Stimulated activated CD8-positive, alpha-beta memory T cell treated with anti-CD3 and anti-CD28 coated beads, Interleukin-12 subunit alpha, Interleukin-12 subunit beta, amount 100 ng/mL, for 24 hours (primary cell): ENCODE measurements around the gene KLHDC3.

Experiments
- DNase-seq: peaks from one replicate; pipeline ENCODE4 v3.0.0-alpha.2; 2020; ENCODE audit errors: extremely low read depth

Gene KLHDC3

GRCh38 chr6:43055966-43056365, 41.9 kb downstream of the KLHDC3 start:
- DNase-seq, result no peak

GRCh38 chr6:43058531-43058930, 44.5 kb downstream of the KLHDC3 start:
- no peak for DNase-seq

DNA sequence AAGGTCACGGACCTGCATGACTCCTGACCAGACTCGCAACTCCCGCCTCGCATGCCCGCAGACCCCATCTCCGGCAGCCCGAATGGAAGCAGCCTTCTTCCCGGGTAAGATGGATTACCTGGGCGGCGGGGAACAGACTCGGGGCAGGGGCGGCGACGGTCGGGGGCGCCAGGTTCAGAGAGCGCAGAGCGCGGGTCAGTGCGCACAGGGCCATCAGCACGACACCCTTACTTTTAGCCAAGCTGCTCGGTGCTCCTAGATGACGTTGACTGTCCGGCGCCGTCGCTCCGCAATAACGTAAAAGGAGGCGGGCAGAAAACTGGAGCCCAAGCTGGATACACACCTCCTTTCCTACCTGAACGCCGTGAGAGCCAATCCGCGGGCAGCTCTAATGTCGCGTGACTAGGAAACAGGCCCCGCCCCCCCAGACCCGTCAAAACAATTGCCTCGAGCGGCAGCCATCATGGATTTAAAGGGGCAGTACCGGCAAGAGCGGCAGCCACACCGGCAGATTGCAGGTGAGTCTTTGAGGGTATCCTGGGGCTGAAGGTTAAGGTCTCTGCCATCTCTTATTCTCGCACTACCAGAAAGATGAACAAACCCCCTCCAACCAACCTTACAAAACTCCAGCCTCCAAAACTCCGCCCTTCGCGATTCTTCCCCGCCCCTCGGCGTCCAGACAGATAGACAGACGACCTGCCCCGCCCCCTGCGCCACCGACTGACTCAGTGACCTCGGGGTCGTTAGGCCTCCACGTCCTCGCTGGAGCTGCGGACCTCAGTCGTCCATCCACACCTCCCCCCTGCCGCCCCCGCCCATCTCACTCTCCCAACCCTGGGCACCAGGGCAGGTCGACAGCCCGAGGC, 45.4 kb downstream of the KLHDC3 start, which contains the start of the genes KLC4 and MRPL2:
Gene KLC4, plus strand, starts transcription at position 464 of the 866 bp plus-strand sequence. CDS start 1,705 bp downstream, outside the sequence.
Gene MRPL2, minus strand, starts transcription at position 267 of the 866 bp plus-strand sequence. Its CDS starts 53 bp downstream, at position 214.
- peak; percentile 89 for DNase-seq

DNA sequence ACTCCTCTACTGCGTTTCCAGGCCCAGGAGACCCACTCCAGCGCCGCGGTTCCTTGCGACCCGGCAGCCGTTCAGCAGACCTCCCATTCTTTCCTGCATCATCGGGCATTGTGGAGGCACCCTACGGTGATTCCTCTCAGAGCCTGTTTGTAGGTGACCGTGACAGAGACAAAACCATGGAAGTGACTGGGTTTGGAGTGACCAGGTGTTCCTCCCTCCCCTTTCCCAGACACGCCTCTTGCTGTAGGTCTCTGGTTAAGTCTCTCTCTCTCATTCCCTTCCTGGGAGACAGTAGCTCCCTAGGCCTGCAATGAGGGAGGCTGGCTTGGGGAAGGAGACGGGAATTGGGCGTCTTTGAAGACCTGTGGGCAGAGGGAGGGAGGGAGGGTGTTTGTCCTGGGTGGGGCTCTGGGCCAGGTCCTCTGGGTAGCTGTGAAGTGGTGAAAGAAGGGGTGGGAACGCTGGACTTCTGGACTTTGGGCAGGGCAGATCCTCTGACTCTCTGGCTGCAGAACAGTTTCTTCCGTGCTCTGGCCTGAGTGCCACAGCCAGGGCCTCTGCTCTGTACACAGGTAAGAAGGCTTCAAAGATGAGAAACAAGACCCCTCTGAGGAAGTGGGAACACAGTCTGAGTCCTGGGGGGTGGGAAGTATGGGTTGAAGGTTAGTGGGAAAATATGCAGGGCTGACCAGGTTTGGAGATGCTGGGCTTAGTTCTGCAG, 46.1 kb downstream of the KLHDC3 start:
- DNase-seq, result no peak

DNA sequence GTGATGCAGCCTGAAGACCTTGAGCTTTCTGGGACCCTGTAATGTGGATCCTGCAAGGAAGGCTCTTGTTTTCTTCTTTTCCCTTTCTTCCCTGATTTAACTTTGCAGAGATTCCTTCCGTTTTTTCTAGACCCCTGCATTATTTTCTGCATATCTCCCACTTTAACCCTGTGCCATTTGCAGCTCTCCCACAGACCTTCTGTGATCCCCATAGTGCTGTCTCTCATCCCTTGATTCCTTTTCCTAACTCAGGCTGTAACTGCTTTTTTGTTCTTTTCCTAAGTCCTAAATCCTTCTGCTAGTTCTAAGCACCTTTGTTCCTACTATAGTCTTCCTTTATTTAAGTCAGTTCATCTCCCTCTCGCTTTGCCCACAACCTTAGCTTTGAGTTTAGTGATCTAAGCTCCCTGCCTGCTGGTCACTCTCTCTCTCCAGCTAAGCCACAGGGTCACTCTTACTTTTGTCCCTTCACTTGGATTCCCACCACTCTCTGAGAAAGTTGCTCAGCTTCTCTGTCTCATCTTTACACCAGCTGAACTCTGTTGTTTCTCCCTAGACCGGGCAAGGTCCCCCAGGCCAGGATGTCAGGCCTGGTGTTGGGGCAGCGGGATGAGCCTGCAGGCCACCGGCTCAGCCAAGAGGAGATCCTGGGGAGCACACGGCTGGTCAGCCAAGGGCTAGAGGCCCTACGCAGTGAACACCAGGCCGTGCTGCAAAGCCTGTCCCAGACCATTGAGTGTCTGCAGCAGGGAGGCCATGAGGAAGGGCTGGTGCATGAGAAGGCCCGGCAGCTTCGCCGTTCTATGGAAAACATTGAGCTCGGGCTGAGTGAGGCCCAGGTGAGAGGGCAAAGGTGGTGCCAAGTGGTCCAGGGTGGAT, 46.9 kb downstream of the KLHDC3 start:
- no peak for DNase-seq

DNA sequence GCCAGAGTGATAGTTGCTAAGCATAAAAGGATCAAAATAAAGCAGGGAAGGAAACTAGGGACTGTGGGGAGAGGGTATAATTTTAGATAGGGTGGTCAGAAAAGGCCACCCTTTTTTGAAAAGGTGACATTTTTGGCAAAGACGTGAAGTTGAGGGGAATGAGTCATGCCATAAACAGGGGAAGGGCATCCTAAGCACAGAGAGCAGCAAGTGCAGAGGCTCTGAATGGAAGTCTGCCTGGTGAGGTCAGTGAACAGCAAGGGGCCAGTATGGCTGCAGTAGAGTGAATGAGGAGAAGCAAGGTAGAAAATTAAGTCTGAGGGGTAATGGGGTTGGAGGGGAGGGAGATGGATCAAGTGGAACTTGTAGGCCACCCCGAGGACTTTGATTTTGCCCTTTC, 47.8 kb downstream of the KLHDC3 start:
- no peak for DNase-seq

DNA sequence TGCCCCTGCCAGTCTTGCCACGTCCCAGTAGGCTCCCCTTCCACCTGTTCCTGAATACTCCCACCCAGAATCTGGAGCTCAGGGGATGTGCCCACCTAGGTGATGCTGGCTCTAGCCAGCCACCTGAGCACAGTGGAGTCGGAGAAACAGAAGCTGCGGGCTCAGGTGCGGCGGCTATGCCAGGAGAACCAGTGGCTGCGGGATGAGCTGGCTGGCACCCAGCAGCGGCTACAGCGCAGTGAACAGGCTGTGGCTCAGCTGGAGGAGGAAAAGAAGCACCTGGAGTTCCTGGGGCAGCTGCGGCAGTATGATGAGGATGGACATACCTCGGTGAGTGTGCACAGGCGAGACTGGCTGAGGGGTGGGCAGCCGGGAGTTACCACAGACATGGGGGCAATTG, 48.8 kb downstream of the KLHDC3 start:
- DNase-seq, result no peak

- DNase-seq, result no peak
Measured at GRCh38 chr6:43070028-43070632, 56.1 kb downstream of the KLHDC3 start.
